ENCODE data around the gene SUCNR1.

Gene SUCNR1

DNA sequence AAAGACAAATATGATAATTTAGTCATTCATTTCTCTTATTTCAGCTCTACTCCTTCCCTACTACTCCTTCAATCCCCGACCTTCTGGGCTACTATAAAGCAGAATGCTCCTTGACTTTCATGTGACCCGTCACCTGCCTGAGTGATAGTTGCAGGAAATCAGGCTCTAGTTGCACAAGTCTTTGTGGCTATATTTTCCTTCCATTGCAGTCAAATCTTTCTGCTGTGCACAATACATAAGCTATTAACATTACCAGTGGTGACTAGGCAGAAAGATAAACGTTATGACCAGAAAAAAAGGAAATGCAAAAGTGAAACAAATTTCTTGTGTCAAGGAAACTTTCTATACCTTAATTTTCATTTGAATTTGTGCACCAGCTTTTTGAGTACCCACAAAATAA lies 2.3 kb downstream of the SUCNR1 start:
- Histone ChIP-seq H3K9ac (no peak overlapping the region), H3K4me2 (ENCODE audit: low read length) (no peak overlapping the region), H3K27ac (no peak overlapping the region), H3K4me1 (no peaks in the 10 kb centered on the region), H3K27me3 (ENCODE audit: control insufficient read depth, insufficient read depth, low read length) (no peaks in the 10 kb centered on the region), H3K4me3 (ENCODE audit: low read depth, low read length) (no peak overlapping the region), H3K36me3 (ENCODE audit: control insufficient read depth, insufficient read depth, low read length) (no peaks in the 10 kb centered on the region), H2AFZ (no peak overlapping the region), H3K79me2 (no peaks in the 10 kb centered on the region), H3K9me3 (ENCODE audit: control insufficient read depth, low read length) (no peaks in the 10 kb centered on the region)
- TF ChIP-seq CTCF (IDR thresholded peaks at IDR 0.05) = no peak

DNA sequence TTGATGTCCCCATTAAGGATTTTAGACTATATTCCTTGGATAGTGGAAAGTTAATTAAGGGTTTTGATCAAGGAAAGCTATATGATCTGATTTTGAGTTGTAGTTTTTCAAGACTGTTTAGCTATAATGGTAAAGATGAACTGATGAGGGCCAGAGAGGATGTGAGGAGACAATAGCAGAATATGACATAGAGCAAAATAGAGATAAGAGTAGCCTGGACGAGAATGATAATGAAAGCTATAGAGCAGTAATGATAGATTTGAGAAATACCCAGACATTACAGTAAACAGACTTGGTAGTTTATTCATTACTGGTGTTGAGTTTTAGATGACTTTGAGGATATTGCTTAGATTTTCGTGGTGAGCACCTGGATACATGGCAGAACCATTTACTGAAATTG lies 3.8 kb downstream of the SUCNR1 start:
- Histone ChIP-seq H3K4me3 (ENCODE audit: low read depth, low read length) (no peak overlapping the region), H3K36me3 (ENCODE audit: control insufficient read depth, insufficient read depth, low read length) (no peaks in the 10 kb centered on the region), H3K9me3 (ENCODE audit: control insufficient read depth, low read length) (no peaks in the 10 kb centered on the region), H2AFZ (no peak overlapping the region), H3K79me2 (no peaks in the 10 kb centered on the region), H3K27me3 (ENCODE audit: control insufficient read depth, insufficient read depth, low read length) (no peaks in the 10 kb centered on the region), H3K4me1 (no peaks in the 10 kb centered on the region), H3K4me2 (ENCODE audit: low read length) (no peak overlapping the region), H3K9ac (no peak overlapping the region), H3K27ac (no peak overlapping the region)
- no peak for TF ChIP-seq CTCF (IDR thresholded peaks at IDR 0.05)

DNA sequence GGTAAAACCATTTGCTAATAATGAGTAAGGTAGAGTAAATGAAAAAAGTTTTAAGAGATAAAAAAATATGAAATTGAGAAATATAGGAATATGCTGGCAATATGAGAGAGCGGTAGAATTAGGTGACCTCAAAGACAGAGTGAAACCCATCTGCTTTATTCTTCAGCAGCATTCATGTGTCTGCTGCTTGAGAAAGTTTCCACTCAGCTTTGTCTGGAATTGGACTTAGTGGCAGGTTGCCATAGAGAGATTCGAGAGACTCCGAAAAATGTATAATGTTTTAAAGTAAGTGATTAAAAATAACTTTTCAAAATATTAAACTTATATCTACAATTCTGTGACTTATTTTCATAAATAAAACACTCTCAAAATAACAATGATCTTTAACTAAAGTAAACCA lies 5.0 kb downstream of the SUCNR1 start:
- Histone ChIP-seq H3K79me2 (no peaks in the 10 kb centered on the region), H3K27ac (no peak overlapping the region), H3K4me2 (ENCODE audit: low read length) (no peak overlapping the region), H3K4me3 (ENCODE audit: low read depth, low read length) (no peak overlapping the region), H2AFZ (no peak overlapping the region), H3K36me3 (ENCODE audit: control insufficient read depth, insufficient read depth, low read length) (no peaks in the 10 kb centered on the region), H3K27me3 (ENCODE audit: control insufficient read depth, insufficient read depth, low read length) (no peaks in the 10 kb centered on the region), H3K4me1 (no peaks in the 10 kb centered on the region), H3K9me3 (ENCODE audit: control insufficient read depth, low read length) (no peaks in the 10 kb centered on the region), H3K9ac (no peak overlapping the region)
- no peak for TF ChIP-seq CTCF (IDR thresholded peaks at IDR 0.05)

DNA sequence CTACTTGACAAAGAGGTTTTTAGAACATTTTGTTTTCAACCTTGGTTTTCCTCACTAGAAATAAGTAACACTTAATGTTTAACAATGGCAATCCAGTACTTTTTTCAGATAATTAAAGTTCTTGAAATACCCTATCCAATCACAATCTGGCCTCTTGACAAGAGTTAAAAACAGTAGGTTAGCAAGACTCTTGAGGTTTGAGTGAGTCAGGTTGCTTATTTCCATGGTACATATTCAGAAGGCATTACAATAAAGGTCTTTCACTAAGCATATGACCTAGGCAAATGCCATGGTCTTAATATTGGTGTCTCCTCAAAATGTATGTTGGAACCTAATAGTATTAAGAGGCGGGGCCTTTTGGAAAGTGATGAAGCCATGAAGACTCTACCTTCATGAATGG lies 5.6 kb downstream of the SUCNR1 start:
- Histone ChIP-seq H3K4me1 (no peaks in the 10 kb centered on the region), H3K9me3 (ENCODE audit: control insufficient read depth, low read length) (no peaks in the 10 kb centered on the region), H3K9ac (no peak overlapping the region), H2AFZ (no peak overlapping the region), H3K4me3 (ENCODE audit: low read depth, low read length) (no peak overlapping the region), H3K4me2 (ENCODE audit: low read length) (no peak overlapping the region), H3K27me3 (ENCODE audit: control insufficient read depth, insufficient read depth, low read length) (no peaks in the 10 kb centered on the region), H3K79me2 (no peaks in the 10 kb centered on the region), H3K36me3 (ENCODE audit: control insufficient read depth, insufficient read depth, low read length) (no peaks in the 10 kb centered on the region), H3K27ac (no peak overlapping the region)
- no peak for TF ChIP-seq CTCF (IDR thresholded peaks at IDR 0.05)

- H3K9ac ChIP-seq = no peak overlapping the region
- H3K36me3 ChIP-seq (ENCODE audit: control insufficient read depth, insufficient read depth, low read length) = no peaks in the 10 kb centered on the region
- no peak overlapping the region for H3K27ac ChIP-seq
- no peaks in the 10 kb centered on the region for H3K9me3 ChIP-seq (ENCODE audit: control insufficient read depth, low read length)
- no peak overlapping the region for H3K4me2 ChIP-seq (ENCODE audit: low read length)
- no peak overlapping the region for H2AFZ ChIP-seq
- no peaks in the 10 kb centered on the region for H3K79me2 ChIP-seq
- H3K4me3 ChIP-seq (ENCODE audit: low read depth, low read length) = no peak overlapping the region
- TF ChIP-seq CTCF (IDR thresholded peaks at IDR 0.05) = no peak
- H3K27me3 ChIP-seq (ENCODE audit: control insufficient read depth, insufficient read depth, low read length) = no peaks in the 10 kb centered on the region
- H3K4me1 ChIP-seq = no peaks in the 10 kb centered on the region
Measured at GRCh38 chr3:151879679-151880415, 6.4 kb downstream of the SUCNR1 start.
